Uterus (tissue), 2 donors: ENCODE results near the gene PKD2.

Source experiments
- CTCF ChIP-seq, 4 experiments: fragments of 200-600 bp in 2 of 4; fragments of 450-650 bp in 2 of 4; sonication (generic) in 2 of 4; IDR thresholded peaks; one replicate each; pipeline ENCODE4 v1.5.1; 2016 to 2019; ENCODE audit warnings: antibody characterized with exemption in 4 of 4, mild to moderate bottlenecking in 2 of 4, moderate library complexity in 1 of 4
- POLR2A ChIP-seq, 2 donors: fragments of 450-650 bp; IDR thresholded peaks; one replicate each; pipeline ENCODE4 v1.6.1; 2016; ENCODE audit warnings: antibody characterized with exemption in 2 of 2, mild to moderate bottlenecking in 1 of 2, moderate library complexity in 1 of 2

GRCh38 chr4:87982036-87982435 is 25.4 kb upstream of the PKD2 start:
- no peak for TF ChIP-seq CTCF (IDR thresholded peaks at IDR 0.05)
- TF ChIP-seq POLR2A (IDR thresholded peaks at IDR 0.05): no peak
